ENCODE measurements around the gene HSPA13.

The HSPA13 gene, protein sequence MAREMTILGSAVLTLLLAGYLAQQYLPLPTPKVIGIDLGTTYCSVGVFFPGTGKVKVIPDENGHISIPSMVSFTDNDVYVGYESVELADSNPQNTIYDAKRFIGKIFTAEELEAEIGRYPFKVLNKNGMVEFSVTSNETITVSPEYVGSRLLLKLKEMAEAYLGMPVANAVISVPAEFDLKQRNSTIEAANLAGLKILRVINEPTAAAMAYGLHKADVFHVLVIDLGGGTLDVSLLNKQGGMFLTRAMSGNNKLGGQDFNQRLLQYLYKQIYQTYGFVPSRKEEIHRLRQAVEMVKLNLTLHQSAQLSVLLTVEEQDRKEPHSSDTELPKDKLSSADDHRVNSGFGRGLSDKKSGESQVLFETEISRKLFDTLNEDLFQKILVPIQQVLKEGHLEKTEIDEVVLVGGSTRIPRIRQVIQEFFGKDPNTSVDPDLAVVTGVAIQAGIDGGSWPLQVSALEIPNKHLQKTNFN

DNA sequence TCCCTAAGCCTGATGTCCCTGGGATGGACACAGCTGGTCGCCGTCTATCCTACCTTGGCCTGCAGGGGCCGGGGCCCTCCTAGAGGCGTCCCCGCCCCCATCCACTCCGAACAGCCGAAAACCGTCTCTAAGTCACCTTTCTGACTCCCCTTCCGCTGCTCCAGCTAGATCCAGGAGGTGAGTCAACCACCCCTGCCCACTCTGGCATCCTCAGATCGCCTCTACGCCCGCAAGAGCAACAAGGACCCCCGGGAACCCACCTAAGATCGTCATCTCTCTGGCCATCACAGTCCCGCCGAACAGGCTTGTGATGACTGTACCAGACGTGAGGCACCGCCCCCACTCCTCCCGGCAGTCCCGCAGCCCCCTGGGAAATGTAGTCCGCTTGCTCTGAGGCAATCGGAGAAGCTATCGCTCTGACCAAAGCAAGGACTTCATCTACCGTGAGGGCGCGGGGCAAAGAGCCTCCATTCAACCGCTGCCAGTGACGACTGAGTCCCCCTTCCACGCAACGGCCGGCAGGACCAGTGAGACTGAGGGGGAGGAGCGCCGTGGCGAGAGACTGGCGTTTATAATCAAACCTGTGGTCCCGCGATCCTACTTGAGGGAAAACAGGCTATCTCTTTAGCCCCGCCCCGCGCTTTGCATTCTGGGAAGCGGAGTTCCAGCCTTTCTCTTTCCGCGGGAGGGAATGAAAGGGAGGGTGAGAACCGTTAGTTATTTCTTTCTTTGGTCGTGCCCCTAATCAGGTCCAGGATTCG, at the start of gene HSPA13:
HSPA13 (minus strand) TSS at position 312 of the 761 bp plus-strand sequence; CDS start at position 285, 27 bp downstream.
- H3K4me3 ChIP-seq (ENCODE audit: low read length): peak within 1 kb of the TSS; percentile 94
- peak; percentile 100 for DNase-seq (ENCODE audit: low read depth)
- TF ChIP-seq, protein P1, sequence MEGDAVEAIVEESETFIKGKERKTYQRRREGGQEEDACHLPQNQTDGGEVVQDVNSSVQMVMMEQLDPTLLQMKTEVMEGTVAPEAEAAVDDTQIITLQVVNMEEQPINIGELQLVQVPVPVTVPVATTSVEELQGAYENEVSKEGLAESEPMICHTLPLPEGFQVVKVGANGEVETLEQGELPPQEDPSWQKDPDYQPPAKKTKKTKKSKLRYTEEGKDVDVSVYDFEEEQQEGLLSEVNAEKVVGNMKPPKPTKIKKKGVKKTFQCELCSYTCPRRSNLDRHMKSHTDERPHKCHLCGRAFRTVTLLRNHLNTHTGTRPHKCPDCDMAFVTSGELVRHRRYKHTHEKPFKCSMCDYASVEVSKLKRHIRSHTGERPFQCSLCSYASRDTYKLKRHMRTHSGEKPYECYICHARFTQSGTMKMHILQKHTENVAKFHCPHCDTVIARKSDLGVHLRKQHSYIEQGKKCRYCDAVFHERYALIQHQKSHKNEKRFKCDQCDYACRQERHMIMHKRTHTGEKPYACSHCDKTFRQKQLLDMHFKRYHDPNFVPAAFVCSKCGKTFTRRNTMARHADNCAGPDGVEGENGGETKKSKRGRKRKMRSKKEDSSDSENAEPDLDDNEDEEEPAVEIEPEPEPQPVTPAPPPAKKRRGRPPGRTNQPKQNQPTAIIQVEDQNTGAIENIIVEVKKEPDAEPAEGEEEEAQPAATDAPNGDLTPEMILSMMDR (IDR thresholded peaks at IDR 0.05; ENCODE audit: insufficient read depth, low read depth, low read length, missing control alignments): no peak

DNA sequence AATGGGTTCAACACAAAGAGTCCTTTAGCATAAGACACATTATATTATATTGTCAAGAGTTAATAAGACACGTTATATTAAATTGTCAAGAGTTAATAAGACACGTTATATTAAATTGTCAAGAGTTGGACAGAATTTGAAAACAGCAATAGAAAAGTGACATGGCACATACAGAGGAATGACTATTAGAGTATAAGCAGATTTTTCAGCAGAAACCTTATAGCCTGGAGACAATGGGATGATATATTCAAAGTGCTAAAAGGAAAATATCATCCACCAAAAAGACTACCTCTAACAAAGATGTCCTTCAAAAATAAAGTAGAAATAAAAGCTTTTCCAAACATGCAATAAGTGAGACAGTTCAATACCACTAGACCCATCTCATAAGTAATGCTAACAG, 36.0 kb upstream of the HSPA13 start:
- H3K4me3 ChIP-seq (ENCODE audit: low read length): no peak overlapping the region
- TF ChIP-seq, protein P1 (IDR thresholded peaks at IDR 0.05; ENCODE audit: insufficient read depth, low read depth, low read length, missing control alignments): no peak

DNA sequence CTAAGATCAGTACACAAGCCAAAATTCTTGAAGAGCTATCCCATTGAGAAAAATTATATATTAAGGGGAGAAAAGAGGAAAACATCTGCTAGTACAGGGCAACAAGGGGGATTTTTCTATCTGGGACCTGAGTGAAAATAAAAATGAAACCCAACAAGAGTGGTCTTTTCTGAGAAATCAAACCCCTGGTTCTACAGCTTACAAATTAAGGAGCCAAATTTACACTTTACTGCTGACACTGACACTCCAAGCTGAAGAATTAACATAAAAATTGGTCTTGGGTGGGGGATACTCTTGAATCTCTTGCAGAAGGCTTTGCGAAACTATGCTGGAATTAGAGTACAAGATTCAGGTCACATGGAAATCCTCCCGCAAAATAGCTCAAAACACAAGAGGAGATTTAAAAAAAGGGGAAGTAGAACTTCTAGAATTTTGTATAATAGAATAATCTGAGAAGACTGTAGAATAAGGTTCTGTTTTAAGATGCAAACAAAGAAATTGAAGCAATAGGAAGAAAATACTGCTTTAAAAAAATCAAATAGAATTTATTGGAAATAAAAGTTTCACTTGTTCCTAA, 32.1 kb upstream of the HSPA13 start:
- DNase-seq (ENCODE audit: low read depth): no peak
- TF ChIP-seq, protein P1 (IDR thresholded peaks at IDR 0.05; ENCODE audit: insufficient read depth, low read depth, low read length, missing control alignments): no peak
- H3K4me3 ChIP-seq (ENCODE audit: low read length): no peak overlapping the region

More for the DNA sequence above, 36.0 kb upstream of the HSPA13 start:
- no peak for DNase-seq (ENCODE audit: low read depth)

DNA sequence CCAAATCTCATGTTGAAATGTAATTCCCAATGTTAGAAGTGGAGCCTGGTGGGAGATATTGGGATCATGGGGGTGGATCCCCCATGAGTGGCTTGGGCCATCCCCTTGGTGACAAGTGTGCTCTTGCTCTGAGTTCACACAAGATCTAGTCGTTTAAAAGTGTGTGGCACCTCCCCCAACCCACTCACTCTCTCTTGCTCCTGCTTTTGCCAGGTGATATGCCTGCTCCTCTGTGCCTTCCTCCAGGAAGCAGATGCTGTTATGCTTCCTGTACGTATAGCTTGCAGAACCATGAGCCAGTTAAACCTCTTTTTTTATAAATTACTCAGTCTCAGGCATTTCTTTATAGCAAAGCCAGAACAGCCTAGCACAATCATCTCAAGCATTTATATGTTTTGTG, 23.0 kb upstream of the HSPA13 start:
- H3K4me3 ChIP-seq (ENCODE audit: low read length): no peak overlapping the region
- no peak for DNase-seq (ENCODE audit: low read depth)
- TF ChIP-seq, protein P1 (IDR thresholded peaks at IDR 0.05; ENCODE audit: insufficient read depth, low read depth, low read length, missing control alignments): no peak

DNA sequence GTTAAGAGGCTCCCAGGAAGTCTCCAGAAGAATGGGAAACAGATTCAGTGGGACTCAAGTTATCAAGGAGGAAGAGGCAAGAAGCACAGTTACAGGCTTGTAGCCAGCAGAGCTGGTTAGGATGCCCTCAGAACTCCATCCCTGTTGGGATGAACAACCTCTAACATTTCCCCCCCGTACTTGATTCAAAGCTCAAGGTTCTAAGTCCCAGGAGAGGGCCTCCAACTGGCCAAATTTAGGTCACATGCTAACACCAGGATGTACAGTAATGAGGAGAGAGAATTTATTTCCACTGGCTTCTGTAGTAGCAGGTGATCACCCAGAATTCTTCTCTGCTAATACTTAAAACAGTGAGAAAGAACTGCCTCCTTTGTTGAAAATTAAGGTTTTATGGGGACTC, 22.3 kb upstream of the HSPA13 start:
- DNase-seq (ENCODE audit: low read depth): no peak
- TF ChIP-seq, protein P1 (IDR thresholded peaks at IDR 0.05; ENCODE audit: insufficient read depth, low read depth, low read length, missing control alignments): no peak
- H3K4me3 ChIP-seq (ENCODE audit: low read length): no peak overlapping the region

DNA sequence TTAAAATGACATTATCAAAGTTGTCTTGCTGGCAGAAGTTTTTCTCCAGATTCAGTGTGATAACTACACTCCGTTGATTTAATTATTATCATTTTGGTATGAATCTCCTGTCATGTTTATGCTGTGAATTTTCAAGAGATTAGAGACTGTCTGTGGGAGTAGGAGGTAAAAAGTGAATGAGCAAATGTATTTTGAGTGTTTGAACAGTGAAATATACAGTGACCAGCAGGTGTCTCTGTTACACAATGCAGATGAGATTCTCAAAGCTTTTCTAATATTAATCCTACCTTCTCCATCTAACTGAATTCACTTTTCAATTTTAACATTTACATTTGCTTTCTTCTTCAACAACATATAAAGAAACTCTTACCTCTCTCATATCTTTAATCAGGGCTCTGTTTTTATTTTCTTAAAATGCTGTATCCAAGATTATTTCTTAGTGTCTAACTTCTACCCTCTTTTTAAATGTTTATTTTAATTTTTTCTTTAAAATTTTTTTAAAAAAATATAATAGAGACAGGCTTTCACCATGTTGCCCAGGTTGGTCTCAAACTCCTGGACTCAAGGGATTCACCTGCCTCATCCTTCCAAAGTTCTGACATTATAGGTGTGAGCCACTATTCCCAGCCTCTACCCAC, 20.9 kb upstream of the HSPA13 start:
- peak; percentile 36 for DNase-seq (ENCODE audit: low read depth)
- no peak overlapping the region for H3K4me3 ChIP-seq (ENCODE audit: low read length)
- TF ChIP-seq, protein P1 (IDR thresholded peaks at IDR 0.05; ENCODE audit: insufficient read depth, low read depth, low read length, missing control alignments): peak; percentile 53
